H9 (cell line): ENCODE measurements around the gene PPP1R12B. TPM values are rescaled to one million over a fixed set of nuclear protein-coding genes. Genes with fewer than 3 reads are reported as not detected.
"Not testable (repeated sequence)": the region's sequence is repeated elsewhere in the genome, so short reads cannot be mapped to it uniquely, and the experiment has no call there.

ENCODE experiments used
- DNase-seq: peaks from one replicate; pipeline ENCODE4 v3.0.0-alpha.2; 2017
- H2AFZ ChIP-seq: one replicate; pipeline ENCODE4 v1.6.1; 2013; ENCODE audit warnings: mild to moderate bottlenecking, low read length, control low read depth, moderate library complexity
- H2AK5ac ChIP-seq: 2 replicates; pipeline ENCODE4 v1.6.1; 2013; ENCODE audit warnings: low read length, control low read depth, mixed read lengths; ENCODE audit not compliant: insufficient read length
- H2BK120ac ChIP-seq: one replicate; pipeline ENCODE4 v1.6.1; 2013; ENCODE audit warnings: low read depth, mild to moderate bottlenecking, low read length, control low read depth, inconsistent platforms; ENCODE audit not compliant: poor library complexity, severe bottlenecking
- H2BK12ac ChIP-seq: 2 replicates; pipeline ENCODE4 v1.6.1; 2013; ENCODE audit warnings: low read length, control low read depth, mixed read lengths, low read depth; ENCODE audit not compliant: insufficient read length
- H2BK15ac ChIP-seq: 2 replicates; pipeline ENCODE4 v1.6.1; 2013; ENCODE audit warnings: low read depth, low read length, control low read depth
- H2BK20ac ChIP-seq: one replicate; pipeline ENCODE4 v1.6.1; 2013; ENCODE audit warnings: low read depth, mild to moderate bottlenecking, low read length, control low read depth, inconsistent platforms; ENCODE audit not compliant: poor library complexity, severe bottlenecking
- H2BK5ac ChIP-seq: 2 replicates; pipeline ENCODE4 v1.6.1; 2013; ENCODE audit warnings: low read length, control low read depth, mixed read lengths; ENCODE audit not compliant: insufficient read length
- H3K14ac ChIP-seq: 2 replicates; pipeline ENCODE4 v1.6.1; 2013; ENCODE audit warnings: low read length, control low read depth; ENCODE audit not compliant: insufficient read depth
- H3K18ac ChIP-seq: 2 replicates; pipeline ENCODE4 v1.6.1; 2013; ENCODE audit warnings: low read depth, mild to moderate bottlenecking, mixed read lengths, low read length, control low read depth; ENCODE audit not compliant: insufficient read length
- H3K23ac ChIP-seq: 2 replicates; pipeline ENCODE4 v1.6.1; 2013; ENCODE audit warnings: low read length, control low read depth, mixed read lengths, low read depth; ENCODE audit not compliant: insufficient read length
- H3K23me2 ChIP-seq: 2 replicates; pipeline ENCODE4 v1.6.1; 2013; ENCODE audit warnings: low read depth, mild to moderate bottlenecking, mixed read lengths, low read length, control low read depth; ENCODE audit not compliant: insufficient read length, poor library complexity, severe bottlenecking
- H3K27ac ChIP-seq: 2 replicates; pipeline ENCODE4 v1.5.1; 2013; ENCODE audit warnings: low read length, control low read depth, mixed read lengths, low read depth; ENCODE audit not compliant: insufficient read length
- H3K27me3 ChIP-seq: 2 replicates; pipeline ENCODE4 v1.6.1; 2013; ENCODE audit warnings: low read length, control low read depth, inconsistent platforms; ENCODE audit not compliant: insufficient read depth
- H3K4ac ChIP-seq: 2 replicates; pipeline ENCODE4 v1.6.1; 2013; ENCODE audit warnings: low read depth, mild to moderate bottlenecking, control low read depth, inconsistent platforms, low read length, moderate library complexity
- H3K4me1 ChIP-seq: 2 replicates; pipeline ENCODE4 v1.6.1; 2013; ENCODE audit warnings: low read length, control low read depth, inconsistent platforms; ENCODE audit not compliant: insufficient read depth
- H3K4me2 ChIP-seq: 2 replicates; pipeline ENCODE4 v1.6.1; 2013; ENCODE audit warnings: low read length, control low read depth, mixed read lengths; ENCODE audit not compliant: insufficient read length, insufficient read depth
- H3K56ac ChIP-seq: 2 replicates; pipeline ENCODE4 v1.6.1; 2013; ENCODE audit warnings: low read depth, mild to moderate bottlenecking, mixed read lengths, low read length, control low read depth; ENCODE audit not compliant: insufficient read length
- H3K79me1 ChIP-seq: 2 replicates; pipeline ENCODE4 v1.6.1; 2013; ENCODE audit warnings: low read depth, mild to moderate bottlenecking, moderate library complexity, low read length, control low read depth, inconsistent platforms; ENCODE audit not compliant: insufficient read depth, poor library complexity, severe bottlenecking
- H3K79me2 ChIP-seq: 2 replicates; pipeline ENCODE4 v1.6.1; 2013; ENCODE audit warnings: low read length, control low read depth, inconsistent platforms; ENCODE audit not compliant: insufficient read depth
- H3K9ac ChIP-seq: 2 replicates; pipeline ENCODE4 v1.6.1; 2013; ENCODE audit warnings: low read length, control low read depth, mixed read lengths; ENCODE audit not compliant: insufficient read length; ENCODE audit errors: extremely low read depth
- H3K9me3 ChIP-seq: one replicate; pipeline ENCODE4 v1.6.1; 2013; ENCODE audit warnings: low read depth, low read length, inconsistent platforms; ENCODE audit not compliant: control insufficient read depth
- H3T11ph ChIP-seq: one replicate; pipeline ENCODE4 v1.6.1; 2013; ENCODE audit warnings: mild to moderate bottlenecking, low read length, control low read depth, inconsistent platforms
- H4K20me1 ChIP-seq: one replicate; pipeline ENCODE4 v1.6.1; 2013; ENCODE audit not compliant: control insufficient read depth, insufficient read length, insufficient read depth
- H4K5ac ChIP-seq: 2 replicates; pipeline ENCODE4 v1.6.1; 2013; ENCODE audit warnings: low read depth, mild to moderate bottlenecking, mixed read lengths, low read length, control low read depth; ENCODE audit not compliant: insufficient read length
- H4K8ac ChIP-seq: replicated peaks from 2 replicates; pipeline ENCODE4 v1.6.1; 2013; ENCODE audit warnings: low read length, control low read depth, mixed read lengths, low read depth; ENCODE audit not compliant: insufficient read length
- H4K91ac ChIP-seq: 2 replicates; pipeline ENCODE4 v1.6.1; 2013; ENCODE audit warnings: low read depth, mild to moderate bottlenecking, moderate library complexity, mixed read lengths, low read length, control low read depth; ENCODE audit not compliant: insufficient read length
- H3K27ac Mint-ChIP-seq, 3 experiments: 2 replicates in 2 of 3; 3 replicates in 1 of 3; pipeline ENCODE4 v1.8.0; 2020 to 2021; ENCODE audit warnings: mixed read lengths in 3 of 3, mild to moderate bottlenecking in 1 of 3, moderate library complexity in 1 of 3
- H3K27me3 Mint-ChIP-seq: 2 replicates; pipeline ENCODE4 v1.8.0; 2021; ENCODE audit warnings: low read depth, mild to moderate bottlenecking, moderate library complexity, mixed read lengths
- H3K36me3 Mint-ChIP-seq, 3 experiments: 2 replicates in 2 of 3; 3 replicates in 1 of 3; pipeline ENCODE4 v1.8.0; 2020 to 2021; ENCODE audit warnings: low read depth in 3 of 3, mixed read lengths in 3 of 3; ENCODE audit not compliant: insufficient read depth in 1 of 3
- H3K4me1 Mint-ChIP-seq, 2 experiments: 2 replicates each; pipeline ENCODE4 v1.8.0; 2020; ENCODE audit warnings: mixed read lengths in 2 of 2
- H3K4me3 Mint-ChIP-seq, 2 experiments: 2 replicates in 1 of 2; 3 replicates in 1 of 2; pipeline ENCODE4 v1.8.0; 2020 to 2021; ENCODE audit warnings: mild to moderate bottlenecking in 2 of 2, mixed read lengths in 2 of 2, moderate library complexity in 1 of 2
- H3K9me3 Mint-ChIP-seq, 2 experiments: 2 replicates in 1 of 2; 3 replicates in 1 of 2; pipeline ENCODE4 v1.8.0; 2020; ENCODE audit warnings: mild to moderate bottlenecking in 2 of 2, mixed read lengths in 2 of 2, moderate library complexity in 1 of 2
- CTCF ChIP-seq: fragments of 200-600 bp; sonication (generic); conservative IDR thresholded peaks from 3 replicates; pipeline ENCODE4 v1.8.0; 2021; ENCODE audit warnings: antibody characterized with exemption, mild to moderate bottlenecking
- WGBS: extraction: QIAGEN DNeasy Blood & Tissue Kit; methylation state at CpG from one replicate; pipeline ENCODE4 v1.1.7; 2013; ENCODE audit warnings: missing lambda C conversion rate, low lambda C conversion rate, mixed read lengths; ENCODE audit not compliant: insufficient read length; ENCODE audit errors: extremely low coverage; 5-methylcytosine and 5-hydroxymethylcytosine counted together
- total RNA-seq: library from RNA; stranded (reverse); gene quantifications from 2 replicates; pipeline ENCODE4 v1.2.1, GENCODE V29; 2021

Gene PPP1R12B
- total RNA-seq, 1 experiment from 2014 or later, result 12.9 TPM

- Histone ChIP-seq H2BK20ac (no peak overlapping the region), H2BK5ac (no peak overlapping the region), H3T11ph (no peak overlapping the region), H4K20me1 (no peaks in the 10 kb centered on the region), H3K4me2 (no peak overlapping the region), H2BK120ac (no peak overlapping the region), H3K9me3 (no peaks in the 10 kb centered on the region), H3K79me2 (no peaks in the 10 kb centered on the region), H3K56ac (no peak overlapping the region), H3K14ac (no peak overlapping the region), H3K4me1 (0 out of 2 replicates have a peak, but pooled peaks cover 4% of the 10 kb centered on the region), H3K27ac (no peak overlapping the region), H3K23ac (no peak overlapping the region), H2AK5ac (no peak overlapping the region), H3K18ac (no peak overlapping the region), H3K4ac (no peak overlapping the region), H3K27me3 (no peaks in the 10 kb centered on the region), H2BK15ac (no peak overlapping the region), H4K5ac (no peak overlapping the region), H3K79me1 (no peaks in the 10 kb centered on the region), H4K91ac (no peak overlapping the region), H2BK12ac (no peak overlapping the region), H3K9ac (no peak overlapping the region), H3K23me2 (no peaks in the 10 kb centered on the region), H2AFZ (no peak overlapping the region), H4K8ac (no peak overlapping the region)
- no peak for DNase-seq
- WGBS, result no CpG with 5 or more reads among the region's 13 CpGs
- Mint-ChIP-seq H3K4me1 (peaks cover 25 to 27% of the 10 kb centered on the region in 2 experiments), H3K9me3 (peaks cover 0 to 6% of the 10 kb centered on the region in 2 experiments; a peak in 1 of 5 replicates), H3K27me3 (peaks cover 1% of the 10 kb centered on the region; the same call in 1 of the 2 replicates), H3K27ac (peak overlapping the region; percentile 5 to 38 (median 13); a peak in 3 of 7 replicates), H3K4me3 (no peak overlapping the region), H3K36me3 (peaks cover 0 to 8% (median 0%) of the 10 kb centered on the region in 3 experiments; a peak in 2 of 7 replicates)
- TF ChIP-seq CTCF, result no peak
Observed at GRCh38 chr1:202616355-202616915, 267.9 kb downstream of the PPP1R12B start.

DNA sequence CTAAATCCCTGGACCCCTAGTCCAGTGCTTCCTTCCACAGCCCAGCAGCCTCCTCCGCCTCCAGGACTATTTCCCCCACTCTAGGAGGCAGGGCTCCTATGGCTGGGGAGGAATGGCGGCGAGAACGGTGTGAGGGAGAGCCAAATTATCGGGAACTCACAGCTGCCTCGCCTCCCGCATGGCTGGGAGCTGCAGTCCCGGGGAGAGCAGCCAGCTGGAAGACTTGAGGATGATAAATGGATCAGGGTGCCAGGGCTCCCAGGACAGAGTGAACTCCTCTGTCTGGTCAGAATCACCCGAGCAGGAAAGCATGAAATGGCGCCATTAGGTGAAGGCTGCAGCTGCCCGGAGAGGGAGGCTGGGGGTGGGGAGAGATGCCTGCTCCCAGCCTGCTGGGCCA is 270.5 kb downstream of the PPP1R12B start:
- not testable (repeated sequence) for H3K9ac ChIP-seq, H2BK5ac ChIP-seq, H3K79me1 ChIP-seq, H2AK5ac ChIP-seq, H3K14ac ChIP-seq, H4K91ac ChIP-seq, H3K23me2 ChIP-seq, H2BK120ac ChIP-seq, H2BK15ac ChIP-seq, H3K9me3 ChIP-seq, H4K5ac ChIP-seq, H3K27ac ChIP-seq, H3K18ac ChIP-seq, H3K36me3 Mint-ChIP-seq, H2BK20ac ChIP-seq, H3K4me3 Mint-ChIP-seq, H3K23ac ChIP-seq, H3K27ac Mint-ChIP-seq, H4K20me1 ChIP-seq, H3K9me3 Mint-ChIP-seq, H3K4me1 ChIP-seq, H4K8ac ChIP-seq, H3K4ac ChIP-seq, H2AFZ ChIP-seq, H2BK12ac ChIP-seq, H3K56ac ChIP-seq, H3K27me3 Mint-ChIP-seq, DNase-seq, H3K4me2 ChIP-seq, H3K27me3 ChIP-seq, H3K79me2 ChIP-seq, H3T11ph ChIP-seq
- WGBS, result no CpG with 5 or more reads among the region's 11 CpGs
- peaks cover 34 to 37% of the 10 kb centered on the region in 2 experiments for H3K4me1 Mint-ChIP-seq
